A673 (cell line): ENCODE results near the gene LIMA1. TPM values are rescaled to one million over a fixed set of nuclear protein-coding genes. Genes with fewer than 3 reads are reported as not detected.

Experiments
- BruUV-seq: library from RNA; stranded (reverse); fragments of 400-500 nt; replicated peaks from 2 replicates; lab custom pipeline; 2021; lab: Mats Ljungman, UMichigan
- CTCF ChIA-PET: fragments of 300-600 bp; sonication (Branson Sonifier 250); formaldehyde crosslinking; loops from one replicate; lab custom pipeline; 2022; ENCODE audit warnings: antibody characterized with exemption; lab: Charles Lee
- POLR2A ChIA-PET: fragments of 300-600 bp; sonication (Branson Sonifier 250); formaldehyde crosslinking; loops from one replicate; lab custom pipeline; 2022; ENCODE audit warnings: antibody characterized with exemption; ENCODE audit not compliant: low non-redundant PET; lab: Charles Lee
- DNase-seq: peaks from one replicate; pipeline ENCODE4 v3.0.0-alpha.2; 2015; ENCODE audit warnings: low spot score
- H3K27ac ChIP-seq: fragments of 200-600 bp; sonication (generic); 2 replicates; pipeline ENCODE4 v1.5.1; 2016; ENCODE audit warnings: mixed run types, low read depth, mild to moderate bottlenecking, mixed read lengths, antibody characterized with exemption, low read length; ENCODE audit not compliant: poor library complexity, severe bottlenecking
- H3K27me3 ChIP-seq: fragments of 200-600 bp; sonication (generic); replicated peaks from 2 replicates; pipeline ENCODE4 v1.6.1; 2017; ENCODE audit warnings: mixed run types, low read depth, mild to moderate bottlenecking, mixed read lengths, antibody characterized with exemption, low read length; ENCODE audit not compliant: insufficient read depth, poor library complexity
- H3K36me3 ChIP-seq: fragments of 200-600 bp; sonication (generic); 2 replicates; pipeline ENCODE4 v1.6.1; 2016; ENCODE audit warnings: mixed run types, mild to moderate bottlenecking, mixed read lengths, antibody characterized with exemption, low read length; ENCODE audit not compliant: insufficient read depth, poor library complexity, severe bottlenecking
- H3K4me1 ChIP-seq: fragments of 200-600 bp; sonication (generic); 2 replicates; pipeline ENCODE4 v1.6.1; 2017; ENCODE audit warnings: mixed run types, mild to moderate bottlenecking, mixed read lengths, antibody characterized with exemption, low read length; ENCODE audit not compliant: insufficient read depth, poor library complexity, severe bottlenecking
- H3K4me3 ChIP-seq: fragments of 200-600 bp; sonication (generic); 2 replicates; pipeline ENCODE4 v1.5.1; 2016; ENCODE audit warnings: low read depth, mixed run types, mild to moderate bottlenecking, mixed read lengths, low read length; ENCODE audit not compliant: poor library complexity, severe bottlenecking
- H3K9me3 ChIP-seq: fragments of 200-600 bp; sonication (generic); 2 replicates; pipeline ENCODE4 v1.6.1; 2016; ENCODE audit warnings: mixed run types, low read depth, mild to moderate bottlenecking, mixed read lengths, antibody characterized with exemption, low read length; ENCODE audit not compliant: poor library complexity, severe bottlenecking
- CTCF ChIP-seq: fragments of 300-800, 200-600 bp; sonication (generic); conservative IDR thresholded peaks from 2 replicates; pipeline ENCODE4 v1.5.1; 2017; ENCODE audit warnings: low read depth, mild to moderate bottlenecking, antibody characterized with exemption, low read length, moderate library complexity, mixed read lengths
- EZH2 ChIP-seq: fragments of 200-600 bp; sonication (generic); IDR thresholded peaks from 2 replicates; pipeline ENCODE4 v1.6.1; 2017; ENCODE audit warnings: borderline replicate concordance, low read depth, mild to moderate bottlenecking, mixed read lengths, antibody characterized with exemption, low read length; ENCODE audit not compliant: poor library complexity, severe bottlenecking
- intact Hi-C: fragments of 100-400 bp; cut with micrococcal nuclease; formaldehyde crosslinking; loops from one replicate; pipeline ENCODE4 v1.10.0; 2022; ENCODE audit not compliant: unreplicated experiment
- total RNA-seq: library from RNA; stranded (reverse); gene quantifications from 2 replicates; pipeline ENCODE4 v1.2.3, GENCODE V29; 2021

The LIMA1 gene
- total RNA-seq, 1 experiment from 2014 or later: 77.6 TPM

- DNase-seq: no peak
Observed at GRCh38 chr12:50258167-50258551, 25.2 kb downstream of the LIMA1 start.

GRCh38 chr12:50257236-50258166, 25.8 kb downstream of the LIMA1 start:
- H3K4me1 ChIP-seq: peaks cover 7% of the 10 kb centered on the region
- no peak overlapping the region for H3K27ac ChIP-seq
- peak; percentile 32 for DNase-seq
- no TSS peak for BruUV-seq
- no peaks in the 10 kb centered on the region for H3K27me3 ChIP-seq
- H3K4me3 ChIP-seq: no peak overlapping the region
- no peaks in the 10 kb centered on the region for H3K9me3 ChIP-seq
- TF ChIP-seq EZH2: no peak
- ChIA-PET CTCF (no interaction called here), POLR2A (no interaction called here)
- intact Hi-C loops: no loop called here
- no peaks in the 10 kb centered on the region for H3K36me3 ChIP-seq

More at GRCh38 chr12:50258167-50258551, 25.2 kb downstream of the LIMA1 start:
- ChIA-PET POLR2A (no interaction called here), CTCF (no interaction called here)
- intact Hi-C loops: no loop called here
- BruUV-seq: no TSS peak
- Histone ChIP-seq H3K4me3 (no peak overlapping the region), H3K27me3 (no peaks in the 10 kb centered on the region), H3K27ac (no peak overlapping the region), H3K36me3 (no peaks in the 10 kb centered on the region), H3K4me1 (peaks cover 7% of the 10 kb centered on the region), H3K9me3 (no peaks in the 10 kb centered on the region)
- TF ChIP-seq EZH2 (no peak), CTCF (no peak)

- TF ChIP-seq EZH2: no peak
- no peak for TF ChIP-seq CTCF
- Histone ChIP-seq H3K27me3 (no peaks in the 10 kb centered on the region), H3K4me1 (peaks cover 7% of the 10 kb centered on the region), H3K27ac (no peak overlapping the region), H3K4me3 (no peak overlapping the region), H3K9me3 (no peaks in the 10 kb centered on the region), H3K36me3 (no peaks in the 10 kb centered on the region)
- POLR2A ChIA-PET: no interaction called here
- no TSS peak for BruUV-seq
- DNase-seq: no peak
- intact Hi-C loops: no loop called here
- CTCF ChIA-PET: no interaction called here
Observed at GRCh38 chr12:50256761-50257160, 26.6 kb downstream of the LIMA1 start.
